OCI-LY3 (cell line): ENCODE data around the gene VSIG4.

ENCODE experiments used
- H2AFZ ChIP-seq: fragments of 200-600, 300-600 bp; shearing (Covaris generic); 2 replicates; pipeline ENCODE4 v1.6.0; 2014; ENCODE audit warnings: antibody characterized with exemption, low read depth, low read length
- H3K27ac ChIP-seq: fragments of 200-600, 300-600 bp; sonication (generic); 2 replicates; pipeline ENCODE4 v1.5.1; 2014; ENCODE audit warnings: mild to moderate bottlenecking, low read length, moderate library complexity, mixed read lengths
- H3K27me3 ChIP-seq: fragments of 200-600, 300-600 bp; sonication (generic); 2 replicates; pipeline ENCODE4 v1.6.1; 2014; ENCODE audit warnings: low read depth, low read length, mixed read lengths
- H3K36me3 ChIP-seq: fragments of 200-600, 300-600 bp; sonication (generic); replicated peaks from 2 replicates; pipeline ENCODE3; 2014; ENCODE audit warnings: low read depth, low read length, mixed read lengths
- H3K4me1 ChIP-seq: fragments of 300-600, 200-600 bp; sonication (generic); 2 replicates; pipeline ENCODE4 v1.6.1; 2014; ENCODE audit warnings: low read length, mixed read lengths
- H3K4me2 ChIP-seq: fragments of 200-600, 300-600 bp; sonication (generic); 2 replicates; pipeline ENCODE4 v1.6.1; 2014; ENCODE audit warnings: low read length, mixed read lengths
- H3K4me3 ChIP-seq: fragments of 300-600, 200-600 bp; sonication (generic); 2 replicates; pipeline ENCODE4 v1.5.1; 2014; ENCODE audit warnings: antibody characterized with exemption, mild to moderate bottlenecking, low read length, moderate library complexity
- H3K79me2 ChIP-seq: fragments of 300-600, 200-600 bp; shearing (Covaris generic); 2 replicates; pipeline ENCODE4 v1.6.1; 2014; ENCODE audit warnings: mild to moderate bottlenecking, low read length, mixed read lengths
- H3K9ac ChIP-seq: fragments of 300-600, 200-600 bp; shearing (Covaris generic); 2 replicates; pipeline ENCODE4 v1.6.0; 2014; ENCODE audit warnings: mild to moderate bottlenecking, low read length, moderate library complexity
- H3K9me3 ChIP-seq: fragments of 200-600, 300-600 bp; shearing (Covaris generic); 2 replicates; pipeline ENCODE4 v1.6.1; 2014; ENCODE audit warnings: low read length, mixed read lengths; ENCODE audit not compliant: insufficient read depth
- H4K20me1 ChIP-seq: fragments of 200-600, 300-600 bp; sonication (generic); 2 replicates; pipeline ENCODE4 v1.6.1; 2016; ENCODE audit warnings: low read length, mixed read lengths; ENCODE audit not compliant: insufficient read depth
- EZH2phosphoT487 ChIP-seq: fragments of 200-600 bp; shearing (Covaris generic); IDR thresholded peaks from 2 replicates; pipeline ENCODE4 v1.6.1; 2018; ENCODE audit warnings: antibody characterized with exemption, mixed run types, low read depth
- TF ChIP-seq, protein P1 (sequence below): fragments of 200-600, 300-600 bp; sonication (generic); IDR thresholded peaks from 2 replicates; pipeline ENCODE4 v1.5.1; 2014; ENCODE audit warnings: antibody characterized with exemption, low read length, low read depth

VSIG4 gene

DNA sequence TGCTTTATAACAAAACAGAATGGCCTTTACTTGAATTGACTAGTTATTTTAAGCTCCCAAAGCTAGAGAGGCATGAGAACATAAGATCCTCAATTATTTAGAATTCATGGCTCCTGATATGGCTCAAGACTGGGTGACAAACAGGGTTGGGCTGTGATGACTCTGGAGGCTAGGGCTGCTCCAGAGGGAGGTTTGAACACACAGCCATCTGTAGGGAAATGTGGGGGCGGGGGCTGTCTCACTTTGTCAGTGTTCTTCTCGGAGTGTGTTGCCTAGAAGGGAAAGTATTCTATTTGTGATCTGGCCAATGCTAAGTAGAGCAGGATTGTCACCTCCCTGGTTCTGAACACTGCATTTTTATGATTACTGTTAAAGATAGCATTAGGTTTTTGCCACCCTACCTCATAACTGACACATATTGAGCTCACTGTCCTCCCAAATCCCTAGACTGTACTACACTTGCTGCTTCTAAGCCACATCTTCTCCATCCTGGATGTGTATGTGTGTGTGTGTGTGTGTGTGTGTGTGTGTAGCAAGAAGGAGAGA is 45.9 kb downstream of the VSIG4 start:
- Histone ChIP-seq H3K27me3 (no peaks in the 10 kb centered on the region), H3K4me2 (no peak overlapping the region), H4K20me1 (no peaks in the 10 kb centered on the region), H2AFZ (no peak overlapping the region), H3K4me1 (no peaks in the 10 kb centered on the region), H3K9ac (no peak overlapping the region), H3K79me2 (no peaks in the 10 kb centered on the region), H3K9me3 (no peaks in the 10 kb centered on the region), H3K4me3 (no peak overlapping the region), H3K36me3 (no peaks in the 10 kb centered on the region), H3K27ac (no peak overlapping the region)
- TF ChIP-seq EZH2phosphoT487: no peak
- TF ChIP-seq, protein P1, sequence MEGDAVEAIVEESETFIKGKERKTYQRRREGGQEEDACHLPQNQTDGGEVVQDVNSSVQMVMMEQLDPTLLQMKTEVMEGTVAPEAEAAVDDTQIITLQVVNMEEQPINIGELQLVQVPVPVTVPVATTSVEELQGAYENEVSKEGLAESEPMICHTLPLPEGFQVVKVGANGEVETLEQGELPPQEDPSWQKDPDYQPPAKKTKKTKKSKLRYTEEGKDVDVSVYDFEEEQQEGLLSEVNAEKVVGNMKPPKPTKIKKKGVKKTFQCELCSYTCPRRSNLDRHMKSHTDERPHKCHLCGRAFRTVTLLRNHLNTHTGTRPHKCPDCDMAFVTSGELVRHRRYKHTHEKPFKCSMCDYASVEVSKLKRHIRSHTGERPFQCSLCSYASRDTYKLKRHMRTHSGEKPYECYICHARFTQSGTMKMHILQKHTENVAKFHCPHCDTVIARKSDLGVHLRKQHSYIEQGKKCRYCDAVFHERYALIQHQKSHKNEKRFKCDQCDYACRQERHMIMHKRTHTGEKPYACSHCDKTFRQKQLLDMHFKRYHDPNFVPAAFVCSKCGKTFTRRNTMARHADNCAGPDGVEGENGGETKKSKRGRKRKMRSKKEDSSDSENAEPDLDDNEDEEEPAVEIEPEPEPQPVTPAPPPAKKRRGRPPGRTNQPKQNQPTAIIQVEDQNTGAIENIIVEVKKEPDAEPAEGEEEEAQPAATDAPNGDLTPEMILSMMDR: no peak

DNA sequence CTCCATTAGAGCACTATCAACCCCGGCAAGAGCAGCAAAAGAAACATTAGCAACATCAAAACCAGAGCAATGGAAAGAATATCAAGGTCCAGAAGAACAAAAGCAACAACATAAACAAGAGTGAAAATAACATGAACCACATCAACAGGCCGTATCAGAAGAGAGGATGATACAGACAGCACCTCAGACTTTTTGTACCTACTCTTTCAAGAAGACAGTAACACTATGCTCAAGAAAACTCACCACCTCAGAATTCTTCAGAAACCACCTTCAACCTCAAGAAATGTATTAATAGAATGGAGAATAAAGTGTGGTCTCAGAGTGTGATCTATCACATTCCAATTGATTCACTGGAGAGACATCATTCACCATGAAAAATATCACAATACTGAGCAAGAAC is 46.5 kb downstream of the VSIG4 start:
- TF ChIP-seq, protein P1: no peak
- Histone ChIP-seq H2AFZ (no peak overlapping the region), H3K4me2 (no peak overlapping the region), H3K27ac (no peak overlapping the region), H3K27me3 (no peaks in the 10 kb centered on the region), H3K36me3 (no peaks in the 10 kb centered on the region), H4K20me1 (no peaks in the 10 kb centered on the region), H3K9ac (no peak overlapping the region), H3K4me3 (no peak overlapping the region), H3K79me2 (no peaks in the 10 kb centered on the region), H3K9me3 (no peaks in the 10 kb centered on the region), H3K4me1 (no peaks in the 10 kb centered on the region)

DNA sequence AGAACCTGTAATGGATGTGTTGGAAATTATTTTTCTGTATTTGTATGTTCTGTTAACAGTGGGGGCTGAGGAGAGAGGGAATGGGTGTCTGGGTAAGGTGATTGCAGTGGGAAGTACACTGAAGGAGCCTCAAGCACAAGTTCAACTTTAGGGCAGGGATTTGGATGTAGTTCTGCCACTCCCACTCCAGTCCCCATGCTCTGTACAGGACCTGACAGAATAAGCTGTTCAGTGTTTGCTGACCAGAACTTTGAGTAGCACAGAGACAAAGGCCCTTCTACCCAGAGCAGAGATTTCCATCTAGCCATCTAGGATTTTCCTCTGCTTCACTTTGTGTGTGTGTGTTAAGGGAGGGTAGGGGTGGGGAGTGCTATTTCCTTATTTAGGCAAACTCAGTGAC is 49.2 kb downstream of the VSIG4 start:
- Histone ChIP-seq H4K20me1 (no peaks in the 10 kb centered on the region), H3K9ac (no peak overlapping the region), H3K27me3 (no peaks in the 10 kb centered on the region), H3K79me2 (no peaks in the 10 kb centered on the region), H3K27ac (no peak overlapping the region), H3K4me2 (no peak overlapping the region), H3K9me3 (no peaks in the 10 kb centered on the region), H3K4me1 (no peaks in the 10 kb centered on the region), H2AFZ (no peak overlapping the region), H3K36me3 (no peaks in the 10 kb centered on the region), H3K4me3 (no peak overlapping the region)
- TF ChIP-seq, protein P1: no peak
- no peak for TF ChIP-seq EZH2phosphoT487

DNA sequence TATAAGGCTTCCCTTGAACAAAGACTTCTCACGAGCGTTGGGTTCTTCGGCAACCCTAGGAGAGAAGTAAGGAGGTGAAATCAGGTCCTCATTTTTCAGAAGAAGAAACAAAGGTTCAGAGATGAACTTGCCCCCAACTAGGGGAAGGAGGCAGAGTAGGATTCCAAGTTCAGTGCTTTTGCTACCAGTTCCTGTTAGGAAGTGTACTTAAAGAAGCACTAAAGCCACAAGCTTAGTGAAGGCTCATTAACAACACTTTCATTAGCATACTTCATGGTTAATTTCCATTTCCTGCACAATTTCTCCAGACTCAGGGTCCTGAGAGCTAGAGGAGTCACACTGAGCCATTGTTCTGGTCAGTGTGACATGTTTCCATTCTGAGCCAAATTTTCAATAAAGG is 52.1 kb downstream of the VSIG4 start:
- no peak overlapping the region for H2AFZ ChIP-seq
- H3K4me3 ChIP-seq: no peak overlapping the region
- H3K27ac ChIP-seq: no peak overlapping the region
- no peak overlapping the region for H3K9ac ChIP-seq
- H3K27me3 ChIP-seq: no peaks in the 10 kb centered on the region
- no peaks in the 10 kb centered on the region for H3K79me2 ChIP-seq
- no peaks in the 10 kb centered on the region for H3K4me1 ChIP-seq
- H4K20me1 ChIP-seq: no peaks in the 10 kb centered on the region
- no peaks in the 10 kb centered on the region for H3K36me3 ChIP-seq
- no peaks in the 10 kb centered on the region for H3K9me3 ChIP-seq
- TF ChIP-seq, protein P1: no peak
- TF ChIP-seq EZH2phosphoT487: no peak
- no peak overlapping the region for H3K4me2 ChIP-seq
